Central memory CD4-positive, alpha-beta T cell (primary cell): ENCODE results near the gene VLDLR.

Experiments
- DNase-seq: peaks from one replicate; pipeline ENCODE4 v3.0.0; 2022
- total RNA-seq, 3 experiments: gene quantifications; one replicate each; lab custom pipeline; 2026; lab: John Stamatoyannopoulos, UW

Gene VLDLR
- total RNA-seq, result 0.58 to 4.7 (median 0.60) reads per million in 3 experiments

DNA sequence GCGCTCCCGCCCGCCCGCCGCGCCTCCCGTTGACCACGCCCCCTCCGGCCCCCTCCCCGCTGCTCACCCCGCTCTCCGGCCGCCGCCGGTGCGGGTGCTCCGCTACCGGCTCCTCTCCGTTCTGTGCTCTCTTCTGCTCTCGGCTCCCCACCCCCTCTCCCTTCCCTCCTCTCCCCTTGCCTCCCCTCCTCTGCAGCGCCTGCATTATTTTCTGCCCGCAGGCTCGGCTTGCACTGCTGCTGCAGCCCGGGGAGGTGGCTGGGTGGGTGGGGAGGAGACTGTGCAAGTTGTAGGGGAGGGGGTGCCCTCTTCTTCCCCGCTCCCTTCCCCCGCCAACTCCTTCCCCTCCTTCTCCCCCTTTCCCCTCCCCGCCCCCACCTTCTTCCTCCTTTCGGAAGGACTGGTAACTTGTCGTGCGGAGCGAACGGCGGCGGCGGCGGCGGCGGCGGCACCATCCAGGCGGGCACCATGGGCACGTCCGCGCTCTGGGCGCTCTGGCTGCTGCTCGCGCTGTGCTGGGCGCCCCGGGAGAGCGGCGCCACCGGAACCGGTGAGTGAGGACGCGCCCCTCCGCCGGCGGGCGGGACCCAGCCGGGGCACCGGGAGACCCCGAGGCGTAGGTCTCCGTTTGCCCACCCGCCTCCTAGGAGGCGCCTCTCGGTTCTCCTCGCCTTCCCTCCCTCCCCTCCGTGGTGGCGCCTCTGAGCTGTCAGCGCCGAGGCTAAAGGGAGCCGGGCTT is at the start of gene VLDLR:
Gene VLDLR, plus strand, starts transcription at position 66 of the 739 bp plus-strand sequence. Its CDS starts 403 bp downstream, at position 469.
- DNase-seq, result no peak

DNA sequence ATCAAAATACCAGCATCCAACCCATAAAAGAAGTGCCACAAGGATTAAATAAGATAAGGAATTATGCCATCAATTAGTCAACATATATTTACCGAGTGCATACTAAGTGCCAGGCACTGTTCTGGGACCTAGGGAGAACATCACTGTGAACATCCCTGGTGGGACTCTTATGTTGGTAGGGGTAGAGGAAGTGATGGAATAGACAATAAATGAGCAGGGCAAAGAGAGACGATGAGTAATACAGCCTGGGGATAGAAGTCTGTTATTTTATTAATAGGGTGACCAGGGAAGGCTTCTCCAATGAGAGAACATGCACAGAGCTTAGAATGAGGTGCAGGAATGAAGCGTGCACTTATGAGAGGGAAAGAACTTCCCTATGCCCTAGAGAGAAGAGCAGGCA is 47.4 kb upstream of the VLDLR start:
- no peak for DNase-seq

DNA sequence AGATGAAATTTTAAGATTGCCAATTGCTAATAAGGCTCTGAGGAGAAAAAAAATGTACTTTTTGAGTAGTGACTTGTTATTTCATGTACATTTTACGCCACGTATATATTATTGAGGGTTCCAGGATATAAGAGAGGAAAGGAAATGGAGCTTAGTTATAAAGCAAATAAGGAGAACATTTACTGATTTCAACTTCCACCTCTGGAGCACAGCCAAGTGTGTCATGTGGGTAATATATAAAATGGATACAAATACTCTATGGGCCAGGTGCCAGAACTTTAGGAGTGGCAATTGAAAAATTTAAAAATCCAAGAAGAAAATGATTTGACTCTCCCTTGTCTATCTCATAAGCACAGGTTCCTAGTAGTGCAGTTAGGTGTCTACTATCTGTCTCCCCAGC is 45.0 kb upstream of the VLDLR start:
- no peak for DNase-seq

DNA sequence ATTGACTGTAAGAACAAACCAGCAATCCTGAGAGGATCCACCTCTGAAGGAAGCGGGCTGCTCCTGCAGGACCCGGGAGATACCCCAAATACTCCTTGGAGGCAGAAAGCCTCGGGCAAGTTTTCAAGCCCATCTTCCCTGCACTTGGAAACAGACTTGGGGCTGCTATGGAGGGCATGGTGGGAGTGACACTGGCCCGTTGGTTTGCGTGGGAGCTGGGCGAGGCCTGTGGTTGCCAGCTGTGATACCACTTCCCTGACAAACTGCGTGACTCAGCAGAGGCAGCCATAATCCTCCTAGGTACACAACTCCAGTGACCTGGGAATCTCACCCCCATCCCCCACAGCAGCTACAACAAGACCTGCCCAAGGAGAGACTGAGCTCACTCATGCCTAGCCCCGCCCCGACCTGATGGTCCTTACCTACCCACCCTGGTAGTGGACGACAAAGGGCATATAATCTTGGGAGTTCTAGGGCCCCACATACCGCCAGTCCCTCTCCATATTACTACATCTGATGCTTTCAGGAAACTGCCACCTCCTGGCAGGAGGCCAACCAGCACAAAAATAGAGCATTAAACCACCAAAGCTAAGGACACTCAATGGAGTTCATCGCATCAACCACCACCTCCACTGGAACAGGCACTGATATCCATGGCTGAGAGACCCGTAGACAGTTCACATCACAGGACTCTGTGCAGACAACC is 38.1 kb upstream of the VLDLR start:
- DNase-seq, result no peak

DNA sequence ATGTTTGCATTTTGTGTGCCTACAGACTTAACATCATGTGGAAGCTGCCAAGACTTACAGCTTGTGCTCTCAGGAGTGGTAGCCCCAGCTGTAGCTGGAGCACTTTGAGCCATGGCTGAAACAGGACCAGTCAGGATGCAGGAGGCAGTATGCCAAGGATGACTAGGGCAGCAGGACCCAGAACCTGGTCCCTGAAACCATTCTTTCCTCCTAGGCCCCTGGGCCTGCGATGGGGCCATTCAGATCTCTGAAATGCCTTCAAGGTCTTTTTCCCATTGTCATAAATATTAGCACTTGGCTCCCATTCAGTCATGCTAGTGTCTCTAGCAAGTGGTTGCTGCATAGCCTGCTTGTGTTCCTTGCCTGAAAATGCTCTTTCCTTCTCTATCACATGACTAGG is 29.6 kb upstream of the VLDLR start:
- DNase-seq, result no peak

DNA sequence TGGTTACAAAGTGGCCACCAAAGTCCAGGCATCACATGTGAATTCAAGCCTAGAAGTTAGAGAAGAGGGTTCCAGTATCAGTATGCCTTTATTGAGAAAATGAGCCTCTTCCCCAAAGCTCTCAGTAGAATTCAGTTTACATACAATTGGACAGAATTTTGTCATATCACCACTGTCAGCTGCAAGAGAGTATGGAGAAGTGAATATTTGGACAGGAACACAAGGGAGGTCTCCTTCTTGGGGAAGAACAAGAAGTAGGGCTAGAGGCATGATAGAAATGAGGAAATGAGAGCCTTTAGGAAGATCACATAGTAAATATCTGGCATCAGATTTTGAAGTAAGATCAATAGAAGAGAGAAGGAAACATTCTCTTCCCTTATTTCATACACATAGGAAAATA is 27.8 kb upstream of the VLDLR start:
- no peak for DNase-seq

- DNase-seq, result no peak
Observed at GRCh38 chr9:2595973-2596372, 25.6 kb upstream of the VLDLR start.

GRCh38 chr9:2597483-2597882 is 24.1 kb upstream of the VLDLR start:
- DNase-seq, result no peak

DNA sequence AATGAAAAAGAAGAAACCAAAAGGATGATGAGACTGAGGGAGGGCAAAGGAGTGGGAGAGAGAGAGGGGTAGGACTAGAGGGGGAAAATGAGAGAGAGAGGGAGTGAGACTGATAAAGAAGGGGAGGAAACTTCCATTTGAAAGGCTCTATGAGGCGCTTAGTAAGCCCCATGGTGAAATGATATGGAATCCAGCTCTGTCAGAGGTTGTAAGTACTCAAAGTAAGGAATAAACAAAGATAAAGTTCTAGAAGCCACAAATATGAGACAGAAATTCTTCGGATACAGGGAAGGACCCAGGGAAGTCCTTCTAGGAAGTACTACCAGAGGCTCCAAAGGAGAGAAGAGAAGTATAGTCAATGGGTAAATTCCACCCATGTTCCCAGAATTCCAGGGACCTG is 21.7 kb upstream of the VLDLR start:
- no peak for DNase-seq

DNA sequence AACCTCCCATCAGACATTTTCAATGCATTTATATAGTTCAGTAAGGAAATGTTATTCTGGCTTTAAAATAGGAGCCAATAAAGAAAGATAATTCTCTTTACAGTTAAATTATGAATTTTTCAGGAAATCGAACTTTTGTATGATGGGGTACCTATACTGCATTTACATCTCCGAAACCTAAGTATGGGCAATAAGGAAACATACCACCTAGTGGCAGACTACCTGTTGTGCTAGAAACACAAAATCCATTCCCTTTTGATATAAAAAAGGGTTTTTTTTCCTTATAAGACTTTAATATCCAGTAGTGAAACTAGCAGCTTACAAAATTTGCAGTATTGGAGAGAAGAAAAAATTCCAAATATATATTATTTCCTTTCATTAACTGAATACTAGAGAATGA is 21.3 kb upstream of the VLDLR start:
- no peak for DNase-seq

DNA sequence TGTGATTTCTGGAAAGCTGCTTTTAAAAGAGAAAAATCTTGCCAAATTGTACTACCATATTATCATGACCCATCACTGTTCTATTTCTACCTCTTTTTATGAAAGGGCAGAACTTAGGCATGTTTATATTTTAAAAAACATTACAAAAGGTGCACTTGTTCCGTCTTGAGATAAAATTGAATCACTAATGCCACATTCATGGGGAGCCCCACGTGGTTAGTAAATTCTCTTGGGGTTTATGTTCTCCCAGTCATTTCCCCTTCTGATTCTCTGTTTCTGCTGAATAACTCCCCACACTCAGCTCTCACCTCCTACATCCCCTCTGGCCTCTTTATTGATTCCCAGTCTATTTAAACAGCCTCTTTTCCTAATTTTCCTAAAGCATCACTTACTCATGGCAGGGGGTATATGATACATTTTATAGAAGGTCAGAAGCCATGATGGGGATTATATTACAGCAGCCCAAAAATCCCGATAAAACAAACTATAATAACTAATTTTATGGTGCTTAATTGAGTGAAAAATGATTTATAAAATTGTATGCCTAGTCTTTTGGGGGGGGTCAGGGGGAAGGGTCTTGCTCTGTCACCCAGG is 19.7 kb upstream of the VLDLR start:
- no peak for DNase-seq

DNA sequence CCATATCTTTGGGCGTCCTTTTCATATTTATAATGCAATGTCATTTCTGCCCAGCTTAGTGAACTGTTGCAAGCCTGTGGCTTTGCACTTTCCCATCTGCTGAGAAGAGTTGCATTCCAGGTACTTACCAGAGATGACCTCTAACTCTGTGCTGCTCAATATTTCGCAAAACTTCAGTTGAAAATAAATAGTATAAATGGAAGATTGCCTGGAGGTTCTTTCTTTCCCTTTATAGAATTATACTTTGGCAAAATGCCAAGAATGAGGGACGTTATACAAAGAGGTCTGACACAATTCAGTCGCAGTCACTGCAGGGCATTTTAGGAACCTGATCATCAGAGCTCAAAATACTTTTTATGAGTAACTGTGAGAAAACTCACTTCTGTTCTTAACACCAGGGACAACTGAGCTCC is 18.9 kb upstream of the VLDLR start:
- DNase-seq, result no peak

- no peak for DNase-seq
Observed at GRCh38 chr9:2603621-2604020, 18.0 kb upstream of the VLDLR start.

DNA sequence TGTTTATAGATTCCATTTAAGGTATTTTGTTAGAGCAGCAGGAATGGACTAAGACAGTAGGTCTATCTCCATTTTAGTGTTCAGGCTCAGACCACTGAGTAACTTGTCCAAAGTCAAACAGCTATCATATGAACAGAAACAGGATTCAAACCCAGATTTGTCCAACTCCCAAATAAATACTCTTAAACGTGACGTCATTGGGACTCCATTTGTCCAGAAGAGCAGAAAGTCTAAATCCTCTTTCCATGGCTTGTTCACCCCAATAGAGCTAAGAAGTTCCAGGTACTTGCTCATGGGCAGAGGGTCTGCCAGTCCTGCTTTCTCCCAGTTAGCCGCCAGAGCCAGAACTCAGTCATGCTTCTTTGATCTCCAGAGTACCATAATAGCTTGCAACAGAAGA is 16.3 kb upstream of the VLDLR start:
- DNase-seq, result no peak

- no peak for DNase-seq
Observed at GRCh38 chr9:2608276-2608675, 13.3 kb upstream of the VLDLR start.

DNA sequence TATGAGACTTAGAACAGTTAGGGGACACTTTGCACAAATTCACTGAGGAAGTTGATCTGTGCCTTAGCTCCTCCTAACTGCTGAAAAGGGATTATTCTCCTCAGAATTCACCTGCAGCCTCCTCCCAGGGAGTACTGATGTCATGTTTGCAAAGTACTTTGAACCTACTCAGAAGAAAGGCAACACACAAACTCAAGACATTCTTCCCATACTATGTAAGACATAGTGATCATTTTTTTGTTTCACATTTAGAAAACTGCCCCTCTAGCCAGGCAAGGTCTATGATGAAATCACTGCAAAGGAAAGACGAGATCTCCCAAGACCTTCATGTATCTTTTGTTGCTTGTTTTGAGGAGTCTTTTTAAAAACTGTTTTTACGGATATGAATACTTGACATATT is 10.6 kb upstream of the VLDLR start:
- DNase-seq, result no peak

DNA sequence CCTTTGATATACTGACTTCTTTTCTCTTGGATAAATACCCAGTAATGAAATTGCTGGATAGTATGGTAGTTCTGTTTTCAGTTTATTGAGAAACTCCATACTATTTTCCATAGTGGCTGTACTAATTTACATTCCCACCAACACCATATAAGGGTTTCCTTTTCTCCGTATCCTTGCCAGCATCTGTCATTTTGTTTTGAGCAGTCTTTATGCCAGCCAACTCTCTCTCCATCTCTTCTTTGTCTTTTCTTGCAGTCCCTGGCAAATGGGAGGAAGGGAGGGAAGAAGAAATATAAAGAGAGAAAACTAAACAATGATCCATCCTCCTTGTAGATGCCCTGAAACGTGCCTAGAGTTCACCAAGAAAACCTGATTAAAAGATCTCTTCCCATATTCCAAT is 9.6 kb upstream of the VLDLR start:
- no peak for DNase-seq

GRCh38 chr9:2613730-2614271 is 7.8 kb upstream of the VLDLR start:
- DNase-seq, result no peak

DNA sequence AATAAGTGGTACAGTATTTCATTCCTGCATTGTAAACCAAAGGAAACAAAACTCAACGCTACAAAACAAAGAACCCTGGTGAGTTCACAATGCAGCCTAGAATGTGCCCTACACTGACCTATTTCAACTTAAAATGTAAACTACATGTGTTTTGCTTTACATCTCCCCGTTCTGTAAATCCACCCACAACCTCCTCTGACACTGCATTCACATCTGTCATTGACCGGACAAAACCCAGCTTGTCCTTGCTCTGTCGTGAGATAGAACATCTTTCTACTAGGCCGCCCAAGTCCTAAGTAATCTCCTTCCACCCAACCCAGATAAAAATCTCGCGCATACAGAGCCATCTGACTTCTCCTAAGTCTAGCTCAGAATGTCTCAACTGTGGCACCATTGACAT is 6.1 kb upstream of the VLDLR start:
- DNase-seq, result no peak

DNA sequence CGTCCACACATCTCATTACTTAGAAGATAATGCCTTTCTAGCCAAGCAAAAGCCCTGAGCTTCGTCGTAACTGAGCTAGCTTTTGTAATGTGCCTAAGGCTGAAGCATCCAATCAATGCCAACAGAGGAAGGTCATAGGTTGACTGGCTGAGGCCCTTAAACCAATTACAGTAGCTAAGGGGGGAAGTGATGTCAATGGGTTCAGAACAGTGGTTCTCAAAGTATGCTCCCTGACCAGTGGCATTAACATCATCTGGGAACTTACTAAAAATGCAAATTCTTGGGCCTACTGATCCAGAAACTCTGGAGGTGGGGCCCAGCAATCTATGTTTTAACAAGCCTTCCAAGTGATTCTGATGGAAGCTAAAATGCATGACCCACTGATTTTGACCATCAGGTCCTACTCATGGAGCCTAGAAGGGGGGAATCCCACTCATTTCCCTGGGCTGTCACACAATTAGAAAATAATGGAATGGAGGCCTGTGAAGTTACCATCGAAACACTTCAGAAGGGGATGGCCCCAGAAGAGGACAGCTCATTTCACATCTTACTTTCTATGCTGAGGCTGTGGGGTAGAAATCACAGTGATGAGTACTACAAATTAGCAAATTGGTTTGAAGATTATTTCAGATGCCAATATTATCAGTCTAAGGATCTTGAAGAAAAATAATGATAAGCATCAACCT is 4.8 kb upstream of the VLDLR start:
- no peak for DNase-seq

DNA sequence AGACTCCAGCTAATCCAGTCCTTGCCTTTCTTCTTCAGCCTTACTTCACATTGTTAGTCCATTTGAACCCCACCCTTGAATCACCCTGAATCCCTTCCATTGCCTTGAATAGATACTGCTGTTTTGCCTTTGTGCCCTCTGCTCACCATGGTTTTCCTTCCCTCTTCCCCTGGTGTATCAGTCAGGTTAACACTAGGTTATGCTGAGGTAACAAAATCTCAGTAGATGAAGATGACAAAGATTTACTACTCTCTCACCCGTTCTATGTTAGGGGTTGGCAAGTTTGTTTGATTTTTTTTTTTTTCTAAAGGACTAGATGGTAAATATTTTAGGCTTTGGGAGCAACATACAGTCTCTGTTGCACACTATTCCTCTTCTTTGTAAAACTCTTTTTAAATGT is 3.3 kb upstream of the VLDLR start:
- DNase-seq, result no peak

DNA sequence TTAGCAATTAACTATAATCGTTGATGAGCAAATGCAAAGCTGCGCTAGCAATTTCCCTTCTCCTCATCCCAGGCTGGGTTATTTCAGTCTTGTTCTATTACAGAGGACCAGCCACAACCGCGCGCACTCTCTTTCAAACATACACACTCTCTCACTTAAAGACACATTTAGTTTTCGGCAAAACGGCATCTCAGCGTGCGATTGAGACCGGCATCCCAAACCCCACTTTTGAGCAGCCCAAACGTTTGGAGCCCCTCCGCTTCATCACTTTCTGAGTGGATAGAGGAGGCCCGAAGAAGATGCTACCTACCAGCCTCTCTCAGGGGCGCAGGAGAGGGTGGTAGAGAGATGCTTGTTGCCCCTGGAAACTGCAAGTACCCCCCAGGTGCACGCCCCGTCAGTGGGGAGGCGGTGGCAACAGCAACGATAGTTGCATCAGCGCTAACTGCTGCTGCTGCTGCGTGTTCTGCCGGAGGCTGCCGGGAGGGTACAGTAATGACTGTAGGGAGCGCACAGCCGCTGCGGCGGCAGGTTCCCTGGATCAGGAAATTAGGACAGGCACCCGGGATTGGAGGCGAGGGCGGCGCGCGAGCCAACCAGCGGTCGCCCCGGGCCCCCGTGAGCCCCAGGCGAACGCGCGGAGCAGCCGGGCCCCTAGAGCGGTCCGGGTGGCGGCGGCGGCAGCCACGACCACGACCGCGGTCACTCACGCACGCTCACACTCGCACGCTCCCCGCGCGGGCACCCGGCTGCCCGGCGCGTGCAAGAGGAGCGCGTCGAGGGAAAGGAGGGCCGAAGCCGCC is 467 bp upstream of the VLDLR start:
- DNase-seq, result peak; percentile 14
